Right lobe of liver (tissue), 6 donors: Measurements from ENCODE around the gene RRP15. TPM values are rescaled to one million over a fixed set of nuclear protein-coding genes. Genes with fewer than 3 reads are reported as not detected.
A peak's percentile ranks its signal among the peaks of the same experiment; 100 is the strongest.

Source experiments
- ATAC-seq, 4 donors: fragments of 200-7000 bp; cut with Tn5 transposase; one replicate each; pipeline ENCODE4 v1.9.1; 2020; ENCODE audit warnings: mild to moderate bottlenecking in 4 of 4, moderate library complexity in 4 of 4
- DNase-seq, 3 donors: peaks; one replicate each; pipeline ENCODE4 v3.0.0-alpha.2; 2020
- H3K27ac ChIP-seq, 3 donors: fragments of 200-600 bp; one replicate each; pipeline ENCODE4 v1.8.0; 2022
- H3K27me3 ChIP-seq, 2 donors: fragments of 200-600 bp; one replicate each; pipeline ENCODE4 v1.8.0; 2022
- H3K36me3 ChIP-seq, 4 donors: fragments of 200-600 bp; sonication (generic) in 1 of 4; one replicate each; pipeline versions ENCODE4 v1.5.1 to v1.8.0; 2017 to 2022; ENCODE audit warnings: control low read depth in 1 of 4
- H3K4me1 ChIP-seq, 4 donors: fragments of 200-600 bp; sonication (generic) in 1 of 4; one replicate each; pipeline versions ENCODE4 v1.5.1 to v1.8.0; 2017 to 2022; ENCODE audit warnings: control low read depth in 1 of 4
- H3K4me3 ChIP-seq, 3 donors: fragments of 200-600 bp; one replicate each; pipeline ENCODE4 v1.8.0; 2022
- H3K9me3 ChIP-seq, 4 donors: fragments of 200-600 bp; sonication (generic) in 1 of 4; one replicate each; pipeline versions ENCODE4 v1.5.1 to v1.8.0; 2017 to 2022; ENCODE audit warnings: control low read depth in 1 of 4
- POLR2A ChIP-seq: fragments of 450-650 bp; IDR thresholded peaks from one replicate; pipeline ENCODE4 v1.6.1; 2017; ENCODE audit warnings: antibody characterized with exemption, mild to moderate bottlenecking
- WGBS: methylation state at CpG from one replicate; pipeline ENCODE4 v1.1.6; 2018; ENCODE audit warnings: low coverage, low lambda C conversion rate; ENCODE audit not compliant: insufficient coverage; ENCODE audit errors: missing lambda C conversion rate; 5-methylcytosine and 5-hydroxymethylcytosine counted together
- intact Hi-C, 2 donors: fragments of 100-400 bp; cut with DNase I; formaldehyde crosslinking; loops; one replicate each; pipeline versions ENCODE4 v1.11.2 to v1.14.1; 2022
- long read RNA-seq: library from polyadenylated mRNA; unstranded; transcript quantifications from one replicate; pipeline ENCODE4 v2.0.0, GENCODE V29; 2019
- total RNA-seq, 6 experiments: library from RNA; depleted of rRNA in 2 of 6; stranded (reverse); fragments of >200 nt in 2 of 6; fragmentation: NEBNext Ultra II Directional in 3 of 6; extraction: Animal tissue kit (Norgen Biotek cat#: 25700) in 3 of 6; gene quantifications; one replicate each; pipeline versions ENCODE4 v1.1.0 to v1.2.4, GENCODE V29; 2016 to 2023
- TF ChIP-seq, protein P1 (sequence below), 4 donors: fragments of 200-600 bp in 3 of 4; fragments of 450-650 bp in 1 of 4; IDR thresholded peaks; one replicate each; pipeline versions ENCODE4 v1.5.1 to v1.8.0; 2016 to 2022; ENCODE audit warnings: antibody characterized with exemption in 4 of 4, mild to moderate bottlenecking in 2 of 4
- donor health status: DM: no; HTN: yes; CAD: no.
- donor health status: DM: no; HTN: no; CAD: no.
- donor health status: DM: no; HTN: no; CAD: no.
- donor health status: DM: no; HTN: yes; CAD: no.
- donor health status: DM: no; HTN: yes; CAD: no.

The RRP15 gene, protein sequence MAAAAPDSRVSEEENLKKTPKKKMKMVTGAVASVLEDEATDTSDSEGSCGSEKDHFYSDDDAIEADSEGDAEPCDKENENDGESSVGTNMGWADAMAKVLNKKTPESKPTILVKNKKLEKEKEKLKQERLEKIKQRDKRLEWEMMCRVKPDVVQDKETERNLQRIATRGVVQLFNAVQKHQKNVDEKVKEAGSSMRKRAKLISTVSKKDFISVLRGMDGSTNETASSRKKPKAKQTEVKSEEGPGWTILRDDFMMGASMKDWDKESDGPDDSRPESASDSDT
- total RNA-seq, result 10 to 100 TPM in 1 of 6 experiments, 1 to 10 TPM in 5; 2.6 to 10.0 (median 5.4) TPM
- long read RNA-seq, partial matches to known transcripts, result 0 of 4 reads
- long read RNA-seq, other reads (novel, unspliced or antisense), result 4 of 4 reads

GRCh38 chr1:218284917-218285635, at the start of gene RRP15:
RRP15 (plus strand) TSS chr1:218285293; CDS start chr1:218285317, 24 bp downstream.
- no peaks in the 10 kb centered on the region for H3K27me3 ChIP-seq
- DNase-seq (peak; percentile 85 to 90 (median 89)), ATAC-seq (peak; percentile 99 to 100 (median 99))
- intact Hi-C loops, result no loop called here
- under 1% methylated on average over 36 of the region's 45 CpGs for WGBS
- no peaks in the 10 kb centered on the region for H3K36me3 ChIP-seq
- peak within 1 kb of the TSS; percentile 23 to 55 (median 35) for H3K27ac ChIP-seq
- H3K9me3 ChIP-seq, result no peaks in the 10 kb centered on the region
- TF ChIP-seq, protein P1, sequence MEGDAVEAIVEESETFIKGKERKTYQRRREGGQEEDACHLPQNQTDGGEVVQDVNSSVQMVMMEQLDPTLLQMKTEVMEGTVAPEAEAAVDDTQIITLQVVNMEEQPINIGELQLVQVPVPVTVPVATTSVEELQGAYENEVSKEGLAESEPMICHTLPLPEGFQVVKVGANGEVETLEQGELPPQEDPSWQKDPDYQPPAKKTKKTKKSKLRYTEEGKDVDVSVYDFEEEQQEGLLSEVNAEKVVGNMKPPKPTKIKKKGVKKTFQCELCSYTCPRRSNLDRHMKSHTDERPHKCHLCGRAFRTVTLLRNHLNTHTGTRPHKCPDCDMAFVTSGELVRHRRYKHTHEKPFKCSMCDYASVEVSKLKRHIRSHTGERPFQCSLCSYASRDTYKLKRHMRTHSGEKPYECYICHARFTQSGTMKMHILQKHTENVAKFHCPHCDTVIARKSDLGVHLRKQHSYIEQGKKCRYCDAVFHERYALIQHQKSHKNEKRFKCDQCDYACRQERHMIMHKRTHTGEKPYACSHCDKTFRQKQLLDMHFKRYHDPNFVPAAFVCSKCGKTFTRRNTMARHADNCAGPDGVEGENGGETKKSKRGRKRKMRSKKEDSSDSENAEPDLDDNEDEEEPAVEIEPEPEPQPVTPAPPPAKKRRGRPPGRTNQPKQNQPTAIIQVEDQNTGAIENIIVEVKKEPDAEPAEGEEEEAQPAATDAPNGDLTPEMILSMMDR (IDR thresholded peaks at IDR 0.05), result peak in 1 of 4 donors; percentile 12
- TF ChIP-seq POLR2A, result peak; percentile 50
- peak within 1 kb of the TSS; percentile 68 to 89 (median 82) for H3K4me3 ChIP-seq
- peaks cover 0 to 10% (median 0%) of the 10 kb centered on the region in 4 donors for H3K4me1 ChIP-seq

DNA sequence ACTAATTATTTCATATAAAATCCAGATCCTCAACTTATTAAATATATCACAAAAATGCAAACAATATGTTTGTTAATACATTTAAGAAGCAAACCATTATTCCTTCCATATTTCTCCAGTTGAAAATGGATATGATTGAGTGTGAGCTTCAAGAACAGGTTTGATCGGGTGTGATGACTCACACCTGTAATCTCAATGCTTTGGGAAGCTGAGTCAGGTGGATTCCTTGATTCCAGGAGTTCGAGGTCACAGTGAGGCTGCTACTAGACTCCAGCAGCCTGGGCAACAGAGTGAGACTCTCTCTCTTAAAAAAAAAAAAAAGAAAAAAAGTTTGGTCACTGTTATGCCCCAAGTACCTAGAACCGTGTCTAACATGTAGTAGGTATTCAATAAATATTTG, 42.9 kb upstream of the RRP15 start:
- Histone ChIP-seq H3K9me3 (no peaks in the 10 kb centered on the region), H3K36me3 (no peaks in the 10 kb centered on the region), H3K4me3 (no peak overlapping the region), H3K27ac (no peak overlapping the region), H3K27me3 (no peaks in the 10 kb centered on the region), H3K4me1 (no peaks in the 10 kb centered on the region)
- intact Hi-C loops, result no loop called here
- no peak for DNase-seq
- no peak for ATAC-seq
- WGBS, result 55% methylated on average over 3 of the region's 3 CpGs
- no peak for TF ChIP-seq POLR2A
- TF ChIP-seq, protein P1 (IDR thresholded peaks at IDR 0.05), result no peak

- H3K9me3 ChIP-seq, result no peaks in the 10 kb centered on the region
- no peaks in the 10 kb centered on the region for H3K4me1 ChIP-seq
- DNase-seq (no peak), ATAC-seq (no peak)
- H3K27me3 ChIP-seq, result no peaks in the 10 kb centered on the region
- intact Hi-C loops, result no loop called here
- TF ChIP-seq POLR2A, result no peak
- TF ChIP-seq, protein P1 (IDR thresholded peaks at IDR 0.05), result no peak
- H3K36me3 ChIP-seq, result no peaks in the 10 kb centered on the region
- H3K4me3 ChIP-seq, result no peak overlapping the region
- no peak overlapping the region for H3K27ac ChIP-seq
Measured at GRCh38 chr1:218247339-218247738, 37.8 kb upstream of the RRP15 start.

- Histone ChIP-seq H3K27me3 (no peaks in the 10 kb centered on the region), H3K27ac (no peak overlapping the region), H3K4me1 (no peaks in the 10 kb centered on the region), H3K9me3 (no peaks in the 10 kb centered on the region), H3K36me3 (no peaks in the 10 kb centered on the region), H3K4me3 (no peak overlapping the region)
- DNase-seq (no peak), ATAC-seq (no peak)
- 64% methylated on average over 6 of the region's 6 CpGs for WGBS
- intact Hi-C loops, result no loop called here
- TF ChIP-seq, protein P1 (IDR thresholded peaks at IDR 0.05), result no peak
- TF ChIP-seq POLR2A, result no peak
Measured at GRCh38 chr1:218249338-218250140, 35.6 kb upstream of the RRP15 start.
